Measurements from ENCODE around the gene R3HDM4. TPM values are rescaled to one million over a fixed set of nuclear protein-coding genes. Genes with fewer than 3 reads are reported as not detected.

R3HDM4 gene
- total and polyA plus RNA-seq, 10 of the 15 experiments (the other 5 are each of a cell fraction or from before 2014, with no cell fraction given) = 1.3 to 65.8 (median 27.7) TPM

DNA sequence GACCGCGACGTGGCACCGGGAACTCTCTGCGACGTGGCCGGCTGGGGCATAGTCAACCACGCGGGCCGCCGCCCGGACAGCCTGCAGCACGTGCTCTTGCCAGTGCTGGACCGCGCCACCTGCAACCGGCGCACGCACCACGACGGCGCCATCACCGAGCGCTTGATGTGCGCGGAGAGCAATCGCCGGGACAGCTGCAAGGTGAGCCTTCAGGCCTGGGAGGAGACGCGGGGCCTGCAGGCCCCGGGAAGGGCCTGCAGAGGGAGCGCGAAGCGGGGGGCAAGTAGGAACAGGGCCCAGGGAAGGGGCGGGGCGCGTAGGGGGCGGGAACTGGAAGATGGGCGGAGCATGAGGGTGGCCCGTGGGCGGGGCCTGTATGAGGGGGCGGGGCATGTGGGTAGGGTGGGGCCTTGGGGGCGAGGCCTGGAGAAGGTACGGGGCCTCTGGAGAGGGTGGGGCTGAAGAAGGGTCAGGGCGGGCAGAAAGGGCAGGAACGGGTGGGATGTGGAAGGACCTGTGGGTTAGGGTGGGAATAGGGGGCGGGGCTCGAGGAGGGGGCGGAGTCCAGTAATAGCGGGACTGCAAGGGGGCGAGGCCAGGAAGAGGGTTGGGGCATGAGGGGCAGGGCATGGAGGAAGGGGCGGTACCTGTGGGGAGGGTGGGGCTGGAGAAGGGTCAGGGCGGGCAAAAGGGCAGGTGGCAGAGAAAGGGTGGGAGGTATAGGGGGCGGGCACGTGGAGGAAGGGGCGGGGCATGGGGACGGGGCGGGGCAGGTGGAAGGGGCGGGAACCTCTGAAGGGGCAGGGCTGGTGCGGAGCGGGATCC lies 51.1 kb downstream of the R3HDM4 start:
- Histone ChIP-seq H3K27ac (ENCODE audit: control insufficient read depth, insufficient read depth) (no peak overlapping the region), H3K79me2 (ENCODE audit: control insufficient read depth, insufficient read depth, low read length) (no peaks in the 10 kb centered on the region), H3K4me3 (peak overlapping the region; percentile 16; the same call in 1 of the 2 replicates), H3K9ac (ENCODE audit: control insufficient read depth, insufficient read depth, low read length) (no peak overlapping the region), H3K36me3 (ENCODE audit: control insufficient read depth in 2 of 2, insufficient read depth in 2 of 2, low read length in 1 of 2) (no peaks in the 10 kb centered on the region), H3K9me3 (replicated peaks; ENCODE audit: control insufficient read depth, insufficient read depth, low read length) (no peaks in the 10 kb centered on the region), H3K27me3 (replicated peaks in 1 of 2; ENCODE audit: control insufficient read depth in 2 of 2, insufficient read depth in 2 of 2, low read length in 1 of 2) (no peaks in the 10 kb centered on the region; a peak in 1 of 4 replicates), H4K20me1 (ENCODE audit: control insufficient read depth, insufficient read depth) (no peaks in the 10 kb centered on the region), H3K4me2 (ENCODE audit: control insufficient read depth, insufficient read depth) (0 out of 2 replicates have a peak overlapping the region, but pooled peaks have one; percentile 66), H3K4me1 (ENCODE audit: control insufficient read depth, insufficient read depth, low read length) (peaks cover 10% of the 10 kb centered on the region), H2AFZ (ENCODE audit: control insufficient read depth, low read depth, low read length) (no peak overlapping the region)
- no peak for DNase-seq (ENCODE audit: low read depth, low spot score)
- 89% methylated on average over 15 of the region's 60 CpGs for WGBS (ENCODE audit: insufficient coverage, insufficient replicate concordance, low lambda C conversion rate, missing lambda C conversion rate)
- in situ Hi-C loops (cut with MboI) = no loop called here
- peak; percentile 61 for ATAC-seq
- no TSS peak for BruUV-seq (replicated peaks)
- RAD21 ChIA-PET (ENCODE audit: unreplicated experiment) = interaction anchor here (2.5 to 4.5 kb wide), 3 partner anchors 46 to 62 kb away, joined by 22 to 46 read pairs (median 30); no protein-coding TSS in a partner anchor
- POLR2A ChIA-PET = interaction anchor here (0.9 to 1.3 kb wide), 2 partner anchors 58 to 88 kb away, joined by 3 to 4 read pairs; no protein-coding TSS in a partner anchor
- CTCF ChIA-PET = interaction anchor here (1.9 to 2.8 kb wide), 9 partner anchors 31 to 123 kb away, joined by 5 to 50 read pairs (median 24); partner anchors contain the start of genes KISS1R, MED16, RNU6-9 and WDR18
- SMC1A ChIA-PET (ENCODE audit: uncharacterized antibody, unreplicated experiment) = interaction anchor here (2.1 kb wide), 3 partner anchors 45 to 122 kb away, joined by 12 to 15 read pairs (median 12); partner anchors contain the start of gene WDR18
- intact Hi-C loops (cut with micrococcal nuclease; ENCODE audit: unreplicated experiment) = loop anchor here (2.0 to 5.0 kb wide), 3 partner anchors 91 to 135 kb away; partner anchors contain the start of gene WDR18
- no peak for FAIRE-seq
- TF ChIP-seq KDM1A (IDR thresholded peaks at IDR 0.05; ENCODE audit: borderline replicate concordance) (no peak), EGR1 (IDR thresholded peaks at IDR 0.05; ENCODE audit: borderline replicate concordance in 1 of 2, low read depth in 2 of 2, low read length in 2 of 2) (0 out of 3 replicates have a peak, but pooled peaks of 1 of the 2 experiments have one; percentile 0), MEF2A (IDR thresholded peaks at IDR 0.05; ENCODE audit: insufficient read depth, low read depth, low read length) (no peak), SREBF1 (IDR thresholded peaks at IDR 0.05; ENCODE audit: low read length) (no peak), NBN (IDR thresholded peaks at IDR 0.05) (no peak), IKZF1 (conservative IDR thresholded peaks at IDR 0.05) (0 out of 2 replicates have a peak, but pooled peaks have one; percentile 19), YY1 (IDR thresholded peaks at IDR 0.05; ENCODE audit: low read depth, low read length) (no peak), ATF2 (IDR thresholded peaks at IDR 0.05; ENCODE audit: low read length) (no peak), RAD51 (IDR thresholded peaks at IDR 0.05) (no peak), RELB (IDR thresholded peaks at IDR 0.05; ENCODE audit: low read depth) (no peak), NR2C2 (IDR thresholded peaks at IDR 0.05; ENCODE audit: borderline replicate concordance, control insufficient read depth, insufficient read length, low read depth) (no peak), MEF2B (IDR thresholded peaks at IDR 0.05; ENCODE audit: partially characterized antibody, poor library complexity, severe bottlenecking) (no peak), SMC3 (IDR thresholded peaks at IDR 0.05; ENCODE audit: borderline replicate concordance, low read length) (peak; percentile 19; the same call in 1 of the 2 replicates)
- TF ChIP-seq, protein P1, sequence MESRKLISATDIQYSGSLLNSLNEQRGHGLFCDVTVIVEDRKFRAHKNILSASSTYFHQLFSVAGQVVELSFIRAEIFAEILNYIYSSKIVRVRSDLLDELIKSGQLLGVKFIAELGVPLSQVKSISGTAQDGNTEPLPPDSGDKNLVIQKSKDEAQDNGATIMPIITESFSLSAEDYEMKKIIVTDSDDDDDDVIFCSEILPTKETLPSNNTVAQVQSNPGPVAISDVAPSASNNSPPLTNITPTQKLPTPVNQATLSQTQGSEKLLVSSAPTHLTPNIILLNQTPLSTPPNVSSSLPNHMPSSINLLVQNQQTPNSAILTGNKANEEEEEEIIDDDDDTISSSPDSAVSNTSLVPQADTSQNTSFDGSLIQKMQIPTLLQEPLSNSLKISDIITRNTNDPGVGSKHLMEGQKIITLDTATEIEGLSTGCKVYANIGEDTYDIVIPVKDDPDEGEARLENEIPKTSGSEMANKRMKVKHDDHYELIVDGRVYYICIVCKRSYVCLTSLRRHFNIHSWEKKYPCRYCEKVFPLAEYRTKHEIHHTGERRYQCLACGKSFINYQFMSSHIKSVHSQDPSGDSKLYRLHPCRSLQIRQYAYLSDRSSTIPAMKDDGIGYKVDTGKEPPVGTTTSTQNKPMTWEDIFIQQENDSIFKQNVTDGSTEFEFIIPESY (IDR thresholded peaks at IDR 0.05) = 0 out of 2 replicates have a peak, but pooled peaks have one; percentile 16
- TF ChIP-seq, protein P2, sequence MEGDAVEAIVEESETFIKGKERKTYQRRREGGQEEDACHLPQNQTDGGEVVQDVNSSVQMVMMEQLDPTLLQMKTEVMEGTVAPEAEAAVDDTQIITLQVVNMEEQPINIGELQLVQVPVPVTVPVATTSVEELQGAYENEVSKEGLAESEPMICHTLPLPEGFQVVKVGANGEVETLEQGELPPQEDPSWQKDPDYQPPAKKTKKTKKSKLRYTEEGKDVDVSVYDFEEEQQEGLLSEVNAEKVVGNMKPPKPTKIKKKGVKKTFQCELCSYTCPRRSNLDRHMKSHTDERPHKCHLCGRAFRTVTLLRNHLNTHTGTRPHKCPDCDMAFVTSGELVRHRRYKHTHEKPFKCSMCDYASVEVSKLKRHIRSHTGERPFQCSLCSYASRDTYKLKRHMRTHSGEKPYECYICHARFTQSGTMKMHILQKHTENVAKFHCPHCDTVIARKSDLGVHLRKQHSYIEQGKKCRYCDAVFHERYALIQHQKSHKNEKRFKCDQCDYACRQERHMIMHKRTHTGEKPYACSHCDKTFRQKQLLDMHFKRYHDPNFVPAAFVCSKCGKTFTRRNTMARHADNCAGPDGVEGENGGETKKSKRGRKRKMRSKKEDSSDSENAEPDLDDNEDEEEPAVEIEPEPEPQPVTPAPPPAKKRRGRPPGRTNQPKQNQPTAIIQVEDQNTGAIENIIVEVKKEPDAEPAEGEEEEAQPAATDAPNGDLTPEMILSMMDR (IDR thresholded peaks at IDR 0.05 in 2 of 3, conservative IDR thresholded peaks at IDR 0.05 in 1 of 3; ENCODE audit: control insufficient read depth in 2 of 3, extremely low read depth in 1 of 3, insufficient read depth in 1 of 3, low read depth in 3 of 3, low read length in 3 of 3) = peak in 2 of 3 experiments; percentile 29 to 63; a peak in 4 of 6 replicates

All from GM12878 (cell line).